HEK293 (cell line): ENCODE measurements around the gene RTP3.

ENCODE experiments used
- CTCF ChIA-PET: fragments of 350-600 bp; formaldehyde crosslinking; extraction: SDS; loops from one replicate; lab custom pipeline; 2021; ENCODE audit warnings: antibody characterized with exemption; lab: Yijun Ruan, JAX
- POLR2A ChIA-PET: fragments of 300-600 bp; formaldehyde crosslinking; extraction: SDS; loops from one replicate; lab custom pipeline; 2020; ENCODE audit warnings: antibody characterized with exemption, inconsistent platforms; lab: Yijun Ruan, JAX
- H3K27ac ChIP-seq: fragments of 200-500 bp; sonication (Bioruptor generic); 2 replicates; pipeline ENCODE4 v1.5.1; 2014; ENCODE audit warnings: low read depth, low read length, control low read depth, inconsistent platforms; ENCODE audit errors: extremely low read depth
- H3K36me3 ChIP-seq, 2 experiments: fragments of 200-500 bp in 1 of 2; sonication (Bioruptor generic) in 1 of 2; 1 replicate in 1 of 2; 2 replicates in 1 of 2; pipeline ENCODE4 v1.5.1; 2014 to 2017; ENCODE audit warnings: inconsistent platforms in 2 of 2, low read length in 2 of 2; ENCODE audit not compliant: control insufficient read depth in 2 of 2, insufficient read depth in 1 of 2
- H3K4me1 ChIP-seq: fragments of 200-500 bp; sonication (Bioruptor generic); 2 replicates; pipeline ENCODE4 v1.5.1; 2014; ENCODE audit warnings: mild to moderate bottlenecking, low read length, inconsistent platforms; ENCODE audit not compliant: control insufficient read depth, insufficient read depth
- H3K4me3 ChIP-seq: 2 replicates; pipeline ENCODE4 v1.5.1; 2011; ENCODE audit warnings: low read depth, mild to moderate bottlenecking, control low read depth, low read length, moderate library complexity
- H3K9me3 ChIP-seq: fragments of 200-500 bp; sonication (Bioruptor generic); 2 replicates; pipeline ENCODE4 v1.5.1; 2014; ENCODE audit warnings: low read depth, low read length, inconsistent platforms; ENCODE audit not compliant: control insufficient read depth, insufficient read depth
- GLIS2 ChIP-seq: fragments of 450-650 bp; formaldehyde crosslinking; IDR thresholded peaks from 2 replicates; pipeline ENCODE4 v1.5.1; 2016; ENCODE audit warnings: missing biosample characterization, missing genetic modification characterization
- OVOL3 ChIP-seq: fragments of 450-650 bp; formaldehyde crosslinking; IDR thresholded peaks from 2 replicates; pipeline ENCODE4 v1.5.1; 2016; ENCODE audit warnings: missing biosample characterization, missing genetic modification characterization
- REPIN1 ChIP-seq: fragments of 450-650 bp; formaldehyde crosslinking; IDR thresholded peaks from 2 replicates; pipeline ENCODE4 v1.5.1; 2017; ENCODE audit warnings: missing biosample characterization, missing genetic modification characterization, low read depth
- ZNF2 ChIP-seq: fragments of 450-650 bp; formaldehyde crosslinking; IDR thresholded peaks from 2 replicates; pipeline ENCODE4 v1.5.1; 2016; ENCODE audit warnings: missing biosample characterization, missing genetic modification characterization
- ZNF302 ChIP-seq: fragments of 450-650 bp; formaldehyde crosslinking; IDR thresholded peaks from 2 replicates; pipeline ENCODE4 v1.5.1; 2016; ENCODE audit warnings: missing biosample characterization, missing genetic modification characterization, low read depth
- ZNF324 ChIP-seq: fragments of 450-650 bp; formaldehyde crosslinking; IDR thresholded peaks from 2 replicates; pipeline ENCODE4 v1.5.1; 2016; ENCODE audit warnings: missing biosample characterization, missing genetic modification characterization
- ZNF529 ChIP-seq: fragments of 450-650 bp; formaldehyde crosslinking; IDR thresholded peaks from 2 replicates; pipeline ENCODE4 v1.5.1; 2017; ENCODE audit warnings: missing genetic modification characterization, missing biosample characterization; ENCODE audit not compliant: insufficient replicate concordance
- TF ChIP-seq, protein P1 (sequence below): fragments of 450-650 bp; formaldehyde crosslinking; IDR thresholded peaks from 2 replicates; pipeline ENCODE4 v1.5.1; 2016; ENCODE audit warnings: missing biosample characterization, missing genetic modification characterization, borderline replicate concordance
- TF ChIP-seq, protein P2 (sequence below): fragments of 450-650 bp; formaldehyde crosslinking; IDR thresholded peaks from 2 replicates; pipeline ENCODE4 v1.5.1; 2016; ENCODE audit warnings: missing biosample characterization, missing genetic modification characterization
- TF ChIP-seq, protein P3 (sequence below): fragments of 450-650 bp; formaldehyde crosslinking; IDR thresholded peaks from 2 replicates; pipeline ENCODE4 v1.5.1; 2016; ENCODE audit warnings: missing biosample characterization, missing genetic modification characterization
- TF ChIP-seq, protein P4 (sequence below): fragments of 450-650 bp; formaldehyde crosslinking; IDR thresholded peaks from 2 replicates; pipeline ENCODE4 v1.5.1; 2017; ENCODE audit warnings: missing biosample characterization, missing genetic modification characterization
- TF ChIP-seq, protein P5 (sequence below): fragments of 450-650 bp; formaldehyde crosslinking; IDR thresholded peaks from 2 replicates; pipeline ENCODE4 v1.5.1; 2017; ENCODE audit warnings: missing biosample characterization, mild to moderate bottlenecking, missing genetic modification characterization, moderate library complexity

RTP3 gene

DNA sequence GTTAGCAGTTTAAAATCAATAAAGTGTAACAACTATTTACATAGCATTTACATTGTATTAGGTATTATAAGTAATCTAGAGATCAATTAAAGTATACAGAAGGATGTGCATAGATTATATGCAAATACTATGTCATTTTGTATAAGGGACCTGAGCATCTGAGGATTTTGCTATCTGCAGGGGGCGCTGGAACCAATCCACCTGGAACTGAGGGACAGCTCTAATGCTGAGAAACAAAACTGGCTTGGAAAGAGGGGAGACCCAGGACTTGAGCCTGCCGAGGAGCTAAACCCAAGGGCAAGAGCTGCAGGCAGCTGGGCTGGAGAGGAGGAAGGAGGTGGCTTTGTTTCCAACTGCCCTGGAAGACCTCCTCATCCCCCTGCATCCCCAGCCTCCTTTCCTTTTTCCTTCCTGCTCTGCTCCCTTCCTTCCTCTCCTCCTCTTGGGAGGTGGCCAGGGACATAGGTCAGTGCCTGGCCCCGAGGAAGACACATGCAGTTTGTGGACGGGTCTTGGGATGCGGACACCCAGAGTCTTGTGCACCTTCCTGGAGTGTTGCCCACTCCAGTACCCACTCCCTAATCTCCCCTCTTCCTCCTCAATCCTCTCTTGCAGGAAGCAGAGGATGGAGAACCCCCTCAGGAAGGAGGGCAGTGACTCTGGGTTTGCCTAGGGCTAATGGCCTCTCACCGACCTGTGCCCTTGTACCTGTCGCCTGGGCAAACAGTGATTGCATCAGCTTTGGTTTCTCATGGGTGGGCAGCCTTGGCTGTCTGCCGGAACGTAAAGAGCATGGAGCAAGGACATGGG is 825 bp upstream of the RTP3 start (continued):
- TF ChIP-seq, protein P1, sequence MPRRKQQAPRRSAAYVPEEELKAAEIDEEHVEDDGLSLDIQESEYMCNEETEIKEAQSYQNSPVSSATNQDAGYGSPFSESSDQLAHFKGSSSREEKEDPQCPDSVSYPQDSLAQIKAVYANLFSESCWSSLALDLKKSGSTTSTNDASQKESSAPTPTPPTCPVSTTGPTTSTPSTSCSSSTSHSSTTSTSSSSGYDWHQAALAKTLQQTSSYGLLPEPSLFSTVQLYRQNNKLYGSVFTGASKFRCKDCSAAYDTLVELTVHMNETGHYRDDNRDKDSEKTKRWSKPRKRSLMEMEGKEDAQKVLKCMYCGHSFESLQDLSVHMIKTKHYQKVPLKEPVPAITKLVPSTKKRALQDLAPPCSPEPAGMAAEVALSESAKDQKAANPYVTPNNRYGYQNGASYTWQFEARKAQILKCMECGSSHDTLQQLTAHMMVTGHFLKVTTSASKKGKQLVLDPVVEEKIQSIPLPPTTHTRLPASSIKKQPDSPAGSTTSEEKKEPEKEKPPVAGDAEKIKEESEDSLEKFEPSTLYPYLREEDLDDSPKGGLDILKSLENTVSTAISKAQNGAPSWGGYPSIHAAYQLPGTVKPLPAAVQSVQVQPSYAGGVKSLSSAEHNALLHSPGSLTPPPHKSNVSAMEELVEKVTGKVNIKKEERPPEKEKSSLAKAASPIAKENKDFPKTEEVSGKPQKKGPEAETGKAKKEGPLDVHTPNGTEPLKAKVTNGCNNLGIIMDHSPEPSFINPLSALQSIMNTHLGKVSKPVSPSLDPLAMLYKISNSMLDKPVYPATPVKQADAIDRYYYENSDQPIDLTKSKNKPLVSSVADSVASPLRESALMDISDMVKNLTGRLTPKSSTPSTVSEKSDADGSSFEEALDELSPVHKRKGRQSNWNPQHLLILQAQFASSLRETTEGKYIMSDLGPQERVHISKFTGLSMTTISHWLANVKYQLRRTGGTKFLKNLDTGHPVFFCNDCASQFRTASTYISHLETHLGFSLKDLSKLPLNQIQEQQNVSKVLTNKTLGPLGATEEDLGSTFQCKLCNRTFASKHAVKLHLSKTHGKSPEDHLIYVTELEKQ (tag by site-specific recombination) = no peak

DNA sequence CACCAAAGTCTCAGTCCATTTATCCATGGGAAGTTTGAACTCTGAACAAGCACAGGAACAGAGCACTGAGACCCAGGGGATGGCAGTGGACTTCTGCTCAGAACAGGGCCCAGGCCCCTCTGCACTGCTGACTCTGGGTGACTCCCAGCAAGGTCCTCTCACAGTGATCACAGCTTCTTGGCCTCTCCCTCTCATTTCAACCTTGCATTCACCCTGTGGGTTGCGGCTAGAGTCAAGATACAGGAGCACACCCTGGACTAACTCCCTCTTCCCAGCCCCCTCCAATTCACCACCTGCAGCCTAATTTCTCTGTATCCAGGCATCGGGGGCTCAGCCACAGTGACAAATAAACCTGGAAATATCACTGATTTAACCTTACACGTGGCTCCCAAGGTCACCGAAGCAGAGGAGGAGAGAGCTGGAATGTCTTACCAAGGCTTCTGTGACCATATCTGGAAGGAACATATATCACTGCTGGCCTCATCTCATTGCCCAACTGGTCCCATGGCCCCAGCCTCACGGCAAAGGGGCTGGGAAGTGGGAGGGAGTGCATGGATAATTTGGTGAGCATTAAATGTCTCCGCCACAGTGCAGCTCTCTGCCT is 1.2 kb downstream of the RTP3 start:
- no peaks in the 10 kb centered on the region for H3K36me3 ChIP-seq
- POLR2A ChIA-PET = no interaction called here
- no peak overlapping the region for H3K4me3 ChIP-seq
- H3K27ac ChIP-seq = no peak overlapping the region
- TF ChIP-seq REPIN1 (tag by site-specific recombination) = no peak
- no peaks in the 10 kb centered on the region for H3K9me3 ChIP-seq
- no peaks in the 10 kb centered on the region for H3K4me1 ChIP-seq
- CTCF ChIA-PET = interaction anchor here (0.7 to 3.8 kb wide), 3 partner anchors 10 to 121 kb away, joined by 3 to 29 read pairs (median 3); no protein-coding TSS in a partner anchor

DNA sequence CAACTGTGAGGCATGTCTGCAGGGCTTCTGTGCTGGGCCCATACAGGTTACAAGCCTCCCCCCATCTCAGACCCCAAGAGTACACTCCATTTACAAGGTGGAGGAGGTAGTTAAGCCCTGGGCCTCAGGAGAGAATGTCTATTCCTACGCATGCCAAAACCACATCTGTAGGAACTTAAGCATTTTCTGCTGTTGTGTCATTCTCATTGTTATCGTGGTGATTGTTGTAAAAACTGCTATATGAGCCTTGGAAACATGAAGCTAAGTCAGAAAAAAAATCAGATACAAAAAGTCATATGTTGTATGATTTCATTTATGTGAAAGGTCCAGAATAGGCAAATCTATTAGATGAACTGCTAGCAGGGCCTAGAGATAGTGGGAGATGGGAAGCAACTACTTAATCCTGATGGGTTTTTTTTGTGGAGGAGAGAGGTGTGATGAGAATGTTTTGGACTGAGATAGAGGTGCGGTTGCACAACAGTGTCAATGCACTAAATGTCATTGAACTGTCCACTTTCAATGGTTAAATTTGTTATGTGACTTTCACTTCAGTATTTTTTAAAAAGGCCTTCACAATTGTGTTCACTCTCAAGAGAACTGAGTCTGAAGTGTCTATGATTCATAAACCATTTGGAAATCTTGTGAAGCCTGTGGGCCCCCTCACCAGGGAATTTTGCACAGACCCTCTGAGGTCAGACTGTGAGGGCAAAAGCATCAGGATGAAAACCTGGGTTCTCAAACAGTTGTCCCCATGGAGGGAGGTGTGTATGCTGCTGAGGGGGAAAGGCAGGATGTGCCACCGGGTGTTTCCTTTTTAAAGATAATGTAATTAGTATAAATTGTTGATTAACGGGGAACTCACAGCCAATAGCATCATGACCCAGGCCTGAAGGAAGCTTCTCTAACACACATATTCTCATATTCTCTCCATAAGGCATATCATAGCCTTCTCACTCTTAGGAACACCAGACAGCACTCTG is 3.2 kb downstream of the RTP3 start:
- ChIA-PET CTCF (interaction anchor here (1.8 kb wide), 1 partner anchor 12 kb away, joined by 7 read pairs; no protein-coding TSS in a partner anchor), POLR2A (no interaction called here)
- TF ChIP-seq, protein P2, sequence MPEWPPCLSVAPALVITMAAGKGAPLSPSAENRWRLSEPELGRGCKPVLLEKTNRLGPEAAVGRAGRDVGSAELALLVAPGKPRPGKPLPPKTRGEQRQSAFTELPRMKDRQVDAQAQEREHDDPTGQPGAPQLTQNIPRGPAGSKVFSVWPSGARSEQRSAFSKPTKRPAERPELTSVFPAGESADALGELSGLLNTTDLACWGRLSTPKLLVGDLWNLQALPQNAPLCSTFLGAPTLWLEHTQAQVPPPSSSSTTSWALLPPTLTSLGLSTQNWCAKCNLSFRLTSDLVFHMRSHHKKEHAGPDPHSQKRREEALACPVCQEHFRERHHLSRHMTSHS = no peak
- TF ChIP-seq, protein P3, sequence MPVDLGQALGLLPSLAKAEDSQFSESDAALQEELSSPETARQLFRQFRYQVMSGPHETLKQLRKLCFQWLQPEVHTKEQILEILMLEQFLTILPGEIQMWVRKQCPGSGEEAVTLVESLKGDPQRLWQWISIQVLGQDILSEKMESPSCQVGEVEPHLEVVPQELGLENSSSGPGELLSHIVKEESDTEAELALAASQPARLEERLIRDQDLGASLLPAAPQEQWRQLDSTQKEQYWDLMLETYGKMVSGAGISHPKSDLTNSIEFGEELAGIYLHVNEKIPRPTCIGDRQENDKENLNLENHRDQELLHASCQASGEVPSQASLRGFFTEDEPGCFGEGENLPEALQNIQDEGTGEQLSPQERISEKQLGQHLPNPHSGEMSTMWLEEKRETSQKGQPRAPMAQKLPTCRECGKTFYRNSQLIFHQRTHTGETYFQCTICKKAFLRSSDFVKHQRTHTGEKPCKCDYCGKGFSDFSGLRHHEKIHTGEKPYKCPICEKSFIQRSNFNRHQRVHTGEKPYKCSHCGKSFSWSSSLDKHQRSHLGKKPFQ (tag by site-specific recombination) = no peak
- TF ChIP-seq, protein P4, sequence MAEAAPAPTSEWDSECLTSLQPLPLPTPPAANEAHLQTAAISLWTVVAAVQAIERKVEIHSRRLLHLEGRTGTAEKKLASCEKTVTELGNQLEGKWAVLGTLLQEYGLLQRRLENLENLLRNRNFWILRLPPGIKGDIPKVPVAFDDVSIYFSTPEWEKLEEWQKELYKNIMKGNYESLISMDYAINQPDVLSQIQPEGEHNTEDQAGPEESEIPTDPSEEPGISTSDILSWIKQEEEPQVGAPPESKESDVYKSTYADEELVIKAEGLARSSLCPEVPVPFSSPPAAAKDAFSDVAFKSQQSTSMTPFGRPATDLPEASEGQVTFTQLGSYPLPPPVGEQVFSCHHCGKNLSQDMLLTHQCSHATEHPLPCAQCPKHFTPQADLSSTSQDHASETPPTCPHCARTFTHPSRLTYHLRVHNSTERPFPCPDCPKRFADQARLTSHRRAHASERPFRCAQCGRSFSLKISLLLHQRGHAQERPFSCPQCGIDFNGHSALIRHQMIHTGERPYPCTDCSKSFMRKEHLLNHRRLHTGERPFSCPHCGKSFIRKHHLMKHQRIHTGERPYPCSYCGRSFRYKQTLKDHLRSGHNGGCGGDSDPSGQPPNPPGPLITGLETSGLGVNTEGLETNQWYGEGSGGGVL (tag by site-specific recombination) = no peak
- no peaks in the 10 kb centered on the region for H3K9me3 ChIP-seq
- H3K27ac ChIP-seq = no peak overlapping the region
- no peaks in the 10 kb centered on the region for H3K4me1 ChIP-seq
- no peaks in the 10 kb centered on the region for H3K36me3 ChIP-seq
- H3K4me3 ChIP-seq = no peak overlapping the region

DNA sequence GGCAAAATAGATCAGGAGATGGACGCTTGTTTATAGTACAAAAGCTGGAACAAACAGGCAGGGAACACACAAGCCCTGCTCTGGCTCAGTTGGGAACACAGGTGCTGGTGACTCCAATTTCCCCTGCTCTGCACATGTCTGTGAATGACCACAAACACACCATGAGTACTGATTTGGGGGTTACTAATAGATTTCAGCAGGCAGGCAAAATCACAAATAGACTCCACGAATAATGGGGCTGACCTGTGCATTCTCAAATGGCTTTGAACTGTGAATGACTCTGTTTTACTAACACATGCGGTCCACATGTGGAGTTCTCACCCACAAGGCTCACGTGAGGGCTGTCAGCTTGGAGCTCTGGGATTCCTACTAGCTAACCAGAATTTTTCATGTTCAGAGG is 3.9 kb downstream of the RTP3 start:
- Histone ChIP-seq H3K4me1 (no peaks in the 10 kb centered on the region), H3K9me3 (no peaks in the 10 kb centered on the region), H3K4me3 (no peak overlapping the region), H3K27ac (no peak overlapping the region), H3K36me3 (no peaks in the 10 kb centered on the region)
- POLR2A ChIA-PET = no interaction called here
- no peak for TF ChIP-seq ZNF2 (tag by site-specific recombination)
- no peak for TF ChIP-seq ZNF529 (tag by site-specific recombination)
- no peak for TF ChIP-seq GLIS2 (tag by site-specific recombination)
- TF ChIP-seq, protein P5, sequence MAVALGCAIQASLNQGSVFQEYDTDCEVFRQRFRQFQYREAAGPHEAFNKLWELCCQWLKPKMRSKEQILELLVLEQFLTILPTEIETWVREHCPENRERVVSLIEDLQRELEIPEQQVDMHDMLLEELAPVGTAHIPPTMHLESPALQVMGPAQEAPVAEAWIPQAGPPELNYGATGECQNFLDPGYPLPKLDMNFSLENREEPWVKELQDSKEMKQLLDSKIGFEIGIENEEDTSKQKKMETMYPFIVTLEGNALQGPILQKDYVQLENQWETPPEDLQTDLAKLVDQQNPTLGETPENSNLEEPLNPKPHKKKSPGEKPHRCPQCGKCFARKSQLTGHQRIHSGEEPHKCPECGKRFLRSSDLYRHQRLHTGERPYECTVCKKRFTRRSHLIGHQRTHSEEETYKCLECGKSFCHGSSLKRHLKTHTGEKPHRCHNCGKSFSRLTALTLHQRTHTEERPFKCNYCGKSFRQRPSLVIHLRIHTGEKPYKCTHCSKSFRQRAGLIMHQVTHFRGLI (tag by site-specific recombination) = no peak
- no peak for TF ChIP-seq OVOL3 (tag by site-specific recombination)
- TF ChIP-seq ZNF302 (tag by site-specific recombination) = no peak
- no peak for TF ChIP-seq ZNF324 (tag by site-specific recombination)
- CTCF ChIA-PET = interaction anchor here (1.8 kb wide), 1 partner anchor 13 kb away, joined by 7 read pairs; no protein-coding TSS in a partner anchor
